ENCODE data around the gene CD52. TPM values are rescaled to one million over a fixed set of nuclear protein-coding genes. Genes with fewer than 3 reads are reported as not detected.
A peak's percentile ranks its signal among the peaks of the same experiment; 100 is the strongest.

The CD52 gene
- total and polyA plus RNA-seq, 2 of the 13 experiments (the other 11 are each of a cell fraction or from before 2014, with no cell fraction given): 0.32 TPM; not detected in 1

- TF ChIP-seq RNF219 (CRISPR knock-in tag; IDR thresholded peaks at IDR 0.05) (no peak), ZNF10 (CRISPR knock-in tag; IDR thresholded peaks at IDR 0.05; ENCODE audit: borderline replicate concordance, low read depth) (no peak), ZNF704 (CRISPR knock-in tag; IDR thresholded peaks at IDR 0.05; ENCODE audit: borderline replicate concordance) (no peak), TRIM24 (CRISPR knock-in tag; IDR thresholded peaks at IDR 0.05) (peak; percentile 73; the same call in 1 of the 2 replicates), YEATS2 (CRISPR knock-in tag; IDR thresholded peaks at IDR 0.05; ENCODE audit: borderline replicate concordance) (peak; percentile 72; the same call in 1 of the 2 replicates), ZNF362 (CRISPR knock-in tag; IDR thresholded peaks at IDR 0.05; ENCODE audit: borderline replicate concordance) (peak; percentile 49; the same call in 1 of the 2 replicates), ZNF550 (CRISPR knock-in tag; IDR thresholded peaks at IDR 0.05; ENCODE audit: borderline replicate concordance) (no peak), ZNF775 (CRISPR knock-in tag; IDR thresholded peaks at IDR 0.05; ENCODE audit: borderline replicate concordance) (0 out of 2 replicates have a peak, but pooled peaks have one; percentile 10), TBL1XR1 (IDR thresholded peaks at IDR 0.05; ENCODE audit: borderline replicate concordance, low read length, partially characterized antibody) (peak; percentile 75), ZNF512B (CRISPR knock-in tag; IDR thresholded peaks at IDR 0.05; ENCODE audit: borderline replicate concordance) (no peak), ZNF143 (CRISPR knock-in tag; IDR thresholded peaks at IDR 0.05) (peak; percentile 69; the same call in 1 of the 2 replicates), ZNF503 (CRISPR knock-in tag; IDR thresholded peaks at IDR 0.05) (peak; percentile 87; the same call in 1 of the 2 replicates), ZNF709 (CRISPR knock-in tag; IDR thresholded peaks at IDR 0.05) (no peak)
- TF ChIP-seq, protein P1, sequence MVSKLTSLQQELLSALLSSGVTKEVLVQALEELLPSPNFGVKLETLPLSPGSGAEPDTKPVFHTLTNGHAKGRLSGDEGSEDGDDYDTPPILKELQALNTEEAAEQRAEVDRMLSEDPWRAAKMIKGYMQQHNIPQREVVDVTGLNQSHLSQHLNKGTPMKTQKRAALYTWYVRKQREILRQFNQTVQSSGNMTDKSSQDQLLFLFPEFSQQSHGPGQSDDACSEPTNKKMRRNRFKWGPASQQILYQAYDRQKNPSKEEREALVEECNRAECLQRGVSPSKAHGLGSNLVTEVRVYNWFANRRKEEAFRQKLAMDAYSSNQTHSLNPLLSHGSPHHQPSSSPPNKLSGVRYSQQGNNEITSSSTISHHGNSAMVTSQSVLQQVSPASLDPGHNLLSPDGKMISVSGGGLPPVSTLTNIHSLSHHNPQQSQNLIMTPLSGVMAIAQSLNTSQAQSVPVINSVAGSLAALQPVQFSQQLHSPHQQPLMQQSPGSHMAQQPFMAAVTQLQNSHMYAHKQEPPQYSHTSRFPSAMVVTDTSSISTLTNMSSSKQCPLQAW (CRISPR knock-in tag; IDR thresholded peaks at IDR 0.05): peak; percentile 95
Measured at GRCh38 chr1:26350701-26351589, 33.2 kb downstream of the CD52 start (continued).

Data from HepG2 (cell line).